ENCODE data around the gene SIGLEC1.

SIGLEC1 gene

GRCh38 chr20:3696745-3697587, 15.4 kb downstream of the SIGLEC1 start:
- no peak for DNase-seq (ENCODE audit: low read depth in 1 of 2, low spot score in 1 of 2)
- no peak for TF ChIP-seq GABPA (IDR thresholded peaks at IDR 0.05; ENCODE audit: low read depth)
- TF ChIP-seq REST (IDR thresholded peaks at IDR 0.05; ENCODE audit: insufficient replicate concordance, low read depth): no peak
- Histone ChIP-seq H3K27me3 (ENCODE audit: insufficient read depth, poor library complexity, severe bottlenecking) (no peaks in the 10 kb centered on the region), H3K4me3 (replicated peaks; ENCODE audit: insufficient read depth, low read length) (no peak overlapping the region), H3K27ac (replicated peaks) (no peak overlapping the region)

GRCh38 chr20:3696200-3696599, 16.2 kb downstream of the SIGLEC1 start:
- no peak overlapping the region for H3K4me3 ChIP-seq (replicated peaks; ENCODE audit: insufficient read depth, low read length)
- DNase-seq (ENCODE audit: low read depth in 1 of 2, low spot score in 1 of 2): no peak

GRCh38 chr20:3694864-3695263, 17.5 kb downstream of the SIGLEC1 start:
- no peaks in the 10 kb centered on the region for H3K27me3 ChIP-seq (ENCODE audit: insufficient read depth, poor library complexity, severe bottlenecking)
- TF ChIP-seq SPI1 (IDR thresholded peaks at IDR 0.05; ENCODE audit: borderline replicate concordance, low read depth): no peak
- no peak for TF ChIP-seq GABPA (IDR thresholded peaks at IDR 0.05; ENCODE audit: low read depth)
- no peak for TF ChIP-seq POLR2AphosphoS5 (IDR thresholded peaks at IDR 0.05; ENCODE audit: low read depth)
- no peak for TF ChIP-seq REST (IDR thresholded peaks at IDR 0.05; ENCODE audit: insufficient replicate concordance, low read depth)
- TF ChIP-seq CTCF (IDR thresholded peaks at IDR 0.05; ENCODE audit: insufficient read depth, low read length): no peak
- no peak for DNase-seq (ENCODE audit: low read depth in 1 of 2, low spot score in 1 of 2)
- H3K4me3 ChIP-seq (replicated peaks; ENCODE audit: insufficient read depth, low read length): no peak overlapping the region
- no peak overlapping the region for H3K27ac ChIP-seq (replicated peaks)

More at GRCh38 chr20:3696200-3696599, 16.2 kb downstream of the SIGLEC1 start:
- H3K27me3 ChIP-seq (ENCODE audit: insufficient read depth, poor library complexity, severe bottlenecking): no peaks in the 10 kb centered on the region
- TF ChIP-seq CTCF (IDR thresholded peaks at IDR 0.05; ENCODE audit: insufficient read depth, low read length) (peak; percentile 19), SPI1 (IDR thresholded peaks at IDR 0.05; ENCODE audit: borderline replicate concordance, low read depth) (no peak)
- no peak overlapping the region for H3K27ac ChIP-seq (replicated peaks)

GRCh38 chr20:3693376-3693775, 19.0 kb downstream of the SIGLEC1 start:
- TF ChIP-seq SPI1 (IDR thresholded peaks at IDR 0.05; ENCODE audit: borderline replicate concordance, low read depth): no peak
- TF ChIP-seq GABPA (IDR thresholded peaks at IDR 0.05; ENCODE audit: low read depth): no peak
- TF ChIP-seq CTCF (IDR thresholded peaks at IDR 0.05; ENCODE audit: insufficient read depth, low read length): no peak
- H3K27me3 ChIP-seq (ENCODE audit: insufficient read depth, poor library complexity, severe bottlenecking): no peaks in the 10 kb centered on the region

More at GRCh38 chr20:3693376-3693775, 19.0 kb downstream of the SIGLEC1 start:
- no peak overlapping the region for H3K27ac ChIP-seq (replicated peaks)
- H3K4me3 ChIP-seq (replicated peaks; ENCODE audit: insufficient read depth, low read length): no peak overlapping the region
- DNase-seq (ENCODE audit: low read depth in 1 of 2, low spot score in 1 of 2): no peak
